Esophagus squamous epithelium (tissue), 4 donors: ENCODE results near the gene DLG2.

ENCODE experiments used
- POLR2A ChIP-seq, 4 donors: fragments of 450-650 bp; IDR thresholded peaks; one replicate each; pipeline ENCODE4 v1.6.1; 2017; ENCODE audit warnings: antibody characterized with exemption in 4 of 4, mild to moderate bottlenecking in 4 of 4, moderate library complexity in 3 of 4
- TF ChIP-seq, protein P1 (sequence below), 6 experiments: fragments of 450-650 bp in 4 of 6; fragments of 200-600 bp in 2 of 6; sonication (generic) in 2 of 6; IDR thresholded peaks; one replicate each; pipeline ENCODE4 v1.5.1; 2016 to 2019; ENCODE audit warnings: antibody characterized with exemption in 6 of 6, mild to moderate bottlenecking in 4 of 6, moderate library complexity in 4 of 6

DNA sequence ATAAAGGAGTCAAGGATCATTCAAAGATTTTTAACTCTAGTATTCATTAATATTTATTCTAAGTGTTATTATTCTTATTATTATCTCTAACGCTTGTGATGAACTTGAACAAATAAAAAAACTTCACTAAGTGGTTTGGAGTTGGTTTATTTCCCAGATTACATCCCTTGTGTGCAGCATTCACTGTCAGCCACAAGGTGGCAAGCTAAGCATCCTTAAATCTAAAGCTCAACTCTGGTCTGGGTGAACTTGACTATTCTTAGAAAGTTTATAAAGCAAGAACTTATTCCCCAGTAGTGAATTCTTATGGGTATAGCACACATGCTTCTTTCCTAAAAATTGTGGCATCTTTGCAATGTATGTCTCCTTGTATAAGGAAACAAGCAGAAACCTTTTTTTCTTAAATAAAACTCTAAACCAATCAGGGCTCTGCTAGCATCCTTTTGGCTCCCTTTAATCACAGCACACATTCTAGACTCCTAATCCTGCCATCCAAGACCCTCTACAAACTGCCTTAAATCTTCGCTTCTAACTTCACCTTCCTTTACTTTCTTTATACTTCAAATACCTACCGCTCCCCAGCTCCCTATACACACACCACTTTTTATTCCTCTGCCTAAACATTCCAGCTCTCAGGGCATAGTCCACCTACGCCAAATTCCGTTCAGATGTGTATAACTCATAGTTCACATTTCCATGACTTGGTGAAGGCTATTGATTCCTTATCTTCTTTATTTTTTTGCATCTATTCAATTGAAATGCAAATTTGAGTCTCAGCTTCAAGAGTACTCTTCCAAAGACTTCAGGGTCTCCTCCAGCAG, 1068.8 kb downstream of the DLG2 start:
- no peak for TF ChIP-seq POLR2A (IDR thresholded peaks at IDR 0.05)
- TF ChIP-seq, protein P1, sequence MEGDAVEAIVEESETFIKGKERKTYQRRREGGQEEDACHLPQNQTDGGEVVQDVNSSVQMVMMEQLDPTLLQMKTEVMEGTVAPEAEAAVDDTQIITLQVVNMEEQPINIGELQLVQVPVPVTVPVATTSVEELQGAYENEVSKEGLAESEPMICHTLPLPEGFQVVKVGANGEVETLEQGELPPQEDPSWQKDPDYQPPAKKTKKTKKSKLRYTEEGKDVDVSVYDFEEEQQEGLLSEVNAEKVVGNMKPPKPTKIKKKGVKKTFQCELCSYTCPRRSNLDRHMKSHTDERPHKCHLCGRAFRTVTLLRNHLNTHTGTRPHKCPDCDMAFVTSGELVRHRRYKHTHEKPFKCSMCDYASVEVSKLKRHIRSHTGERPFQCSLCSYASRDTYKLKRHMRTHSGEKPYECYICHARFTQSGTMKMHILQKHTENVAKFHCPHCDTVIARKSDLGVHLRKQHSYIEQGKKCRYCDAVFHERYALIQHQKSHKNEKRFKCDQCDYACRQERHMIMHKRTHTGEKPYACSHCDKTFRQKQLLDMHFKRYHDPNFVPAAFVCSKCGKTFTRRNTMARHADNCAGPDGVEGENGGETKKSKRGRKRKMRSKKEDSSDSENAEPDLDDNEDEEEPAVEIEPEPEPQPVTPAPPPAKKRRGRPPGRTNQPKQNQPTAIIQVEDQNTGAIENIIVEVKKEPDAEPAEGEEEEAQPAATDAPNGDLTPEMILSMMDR (IDR thresholded peaks at IDR 0.05), result peak in 5 of 6 experiments; percentile 52 to 67 (median 59)
